GM13976 (cell line): ENCODE data around the gene EPHX1.
A peak's percentile ranks its signal among the peaks of the same experiment; 100 is the strongest.

Experiments
- DNase-seq: peaks from one replicate; pipeline ENCODE4 v3.0.0; 2012; ENCODE audit warnings: low spot score
- in situ Hi-C: fragments of 300-500 bp; cut with MboI; formaldehyde crosslinking; loops from one replicate; pipeline ENCODE4 v1.12.0; 2022; ENCODE audit warnings: low sequenced_read_pairs, mixed read lengths, inconsistent platforms; ENCODE audit not compliant: unreplicated experiment
- TF ChIP-seq, protein P1 (sequence below): IDR thresholded peaks from 2 replicates; pipeline ENCODE4 v1.5.1; 2012; ENCODE audit warnings: borderline replicate concordance, mild to moderate bottlenecking; ENCODE audit not compliant: insufficient read depth; ENCODE audit errors: extremely low read depth, missing control alignments, control extremely low read depth

The EPHX1 gene

DNA sequence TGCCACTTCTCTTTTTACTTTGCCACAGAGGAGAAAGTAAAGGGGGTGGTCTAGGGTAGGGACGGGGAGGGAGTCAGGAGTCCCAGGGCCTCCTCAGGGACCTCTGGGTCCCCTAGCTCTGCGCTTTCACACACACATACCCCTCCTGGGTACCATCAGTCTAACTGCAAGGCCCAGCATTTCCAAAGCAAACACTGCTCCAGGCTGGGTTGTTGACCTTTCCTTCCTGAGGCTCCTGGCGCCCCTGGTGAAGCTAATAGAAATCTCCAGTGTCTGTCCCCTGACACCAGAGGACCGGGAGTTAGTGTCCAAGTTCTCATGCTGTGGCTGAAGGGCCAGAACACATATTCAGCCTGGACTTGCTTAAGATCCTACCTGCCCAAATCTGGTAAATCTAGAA is 68.4 kb downstream of the EPHX1 start:
- TF ChIP-seq, protein P1, sequence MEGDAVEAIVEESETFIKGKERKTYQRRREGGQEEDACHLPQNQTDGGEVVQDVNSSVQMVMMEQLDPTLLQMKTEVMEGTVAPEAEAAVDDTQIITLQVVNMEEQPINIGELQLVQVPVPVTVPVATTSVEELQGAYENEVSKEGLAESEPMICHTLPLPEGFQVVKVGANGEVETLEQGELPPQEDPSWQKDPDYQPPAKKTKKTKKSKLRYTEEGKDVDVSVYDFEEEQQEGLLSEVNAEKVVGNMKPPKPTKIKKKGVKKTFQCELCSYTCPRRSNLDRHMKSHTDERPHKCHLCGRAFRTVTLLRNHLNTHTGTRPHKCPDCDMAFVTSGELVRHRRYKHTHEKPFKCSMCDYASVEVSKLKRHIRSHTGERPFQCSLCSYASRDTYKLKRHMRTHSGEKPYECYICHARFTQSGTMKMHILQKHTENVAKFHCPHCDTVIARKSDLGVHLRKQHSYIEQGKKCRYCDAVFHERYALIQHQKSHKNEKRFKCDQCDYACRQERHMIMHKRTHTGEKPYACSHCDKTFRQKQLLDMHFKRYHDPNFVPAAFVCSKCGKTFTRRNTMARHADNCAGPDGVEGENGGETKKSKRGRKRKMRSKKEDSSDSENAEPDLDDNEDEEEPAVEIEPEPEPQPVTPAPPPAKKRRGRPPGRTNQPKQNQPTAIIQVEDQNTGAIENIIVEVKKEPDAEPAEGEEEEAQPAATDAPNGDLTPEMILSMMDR = no peak
- in situ Hi-C loops = no loop called here
- DNase-seq = no peak

DNA sequence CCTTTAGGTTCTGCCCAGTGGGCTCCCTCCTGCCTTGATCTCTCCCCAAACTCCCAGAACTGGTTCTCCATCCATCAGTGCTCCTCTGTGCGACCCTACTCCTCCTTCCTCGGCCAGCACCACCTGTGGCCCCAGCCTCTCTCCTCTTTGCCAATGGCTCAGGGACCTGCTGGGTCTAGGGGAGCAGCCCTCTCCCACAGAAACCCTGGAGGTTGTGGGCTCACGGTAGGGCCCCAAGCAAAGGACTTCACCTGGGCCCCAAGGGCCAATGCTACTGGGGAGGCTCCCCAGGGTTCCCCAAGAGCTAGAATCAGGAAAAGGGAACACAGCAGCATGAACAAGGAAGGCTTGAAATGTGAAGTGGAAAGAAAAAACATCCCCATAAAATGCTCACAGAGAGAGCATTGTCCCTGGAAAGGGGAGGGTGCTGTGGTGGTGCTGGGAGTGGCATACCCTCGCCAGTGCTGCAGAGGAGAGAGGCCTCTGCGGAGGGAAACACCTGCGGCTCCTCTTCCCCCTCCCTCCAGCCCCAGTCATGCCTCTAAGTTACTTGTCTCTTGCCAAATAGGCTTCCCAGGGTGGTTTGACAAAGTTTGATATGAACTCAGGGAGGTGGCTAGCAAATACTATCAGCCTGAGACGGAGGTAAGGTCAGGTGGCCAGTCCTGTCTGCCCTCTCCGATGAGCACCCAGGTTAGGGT is 69.7 kb downstream of the EPHX1 start:
- TF ChIP-seq, protein P1 = no peak
- in situ Hi-C loops = no loop called here
- no peak for DNase-seq

DNA sequence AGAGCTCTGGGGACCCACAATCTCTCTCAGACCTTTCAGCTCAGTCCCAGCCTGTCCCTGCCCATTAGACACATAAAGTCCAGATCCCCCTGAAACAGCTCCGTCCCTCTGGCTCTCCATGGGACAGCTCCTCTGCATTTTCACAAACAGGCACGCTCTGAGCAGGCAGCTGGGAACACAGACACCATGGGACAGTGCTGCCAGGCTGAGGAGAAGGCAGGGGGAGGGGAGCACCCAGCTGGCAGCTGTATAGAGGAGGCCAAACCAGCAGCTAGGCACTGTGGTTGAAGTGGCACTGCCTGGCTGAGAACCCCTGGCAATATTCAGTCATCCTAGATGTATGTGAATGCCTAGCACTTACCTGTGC is 70.3 kb downstream of the EPHX1 start:
- DNase-seq = no peak
- TF ChIP-seq, protein P1 = no peak
- in situ Hi-C loops = no loop called here

DNA sequence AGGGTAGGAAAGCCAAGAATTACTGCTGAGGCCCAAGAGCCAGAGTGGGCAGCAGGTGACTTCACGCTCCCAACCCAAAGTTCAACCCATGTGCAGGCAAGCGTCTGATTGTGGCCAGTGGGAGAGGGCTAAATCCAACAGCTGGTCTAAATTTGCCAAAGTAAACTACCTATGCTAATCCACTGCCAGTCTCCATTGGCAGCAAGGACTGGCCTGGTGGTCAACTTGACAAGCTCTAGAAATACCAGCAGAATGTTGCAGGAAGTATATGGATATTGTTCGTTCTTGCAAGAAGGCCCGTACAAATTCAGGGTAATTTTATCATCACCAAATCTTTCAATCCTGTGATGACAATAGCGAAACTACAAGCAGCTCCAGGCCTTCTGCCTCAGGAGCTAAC is 70.7 kb downstream of the EPHX1 start:
- no peak for DNase-seq
- in situ Hi-C loops = no loop called here
- TF ChIP-seq, protein P1 = no peak

DNA sequence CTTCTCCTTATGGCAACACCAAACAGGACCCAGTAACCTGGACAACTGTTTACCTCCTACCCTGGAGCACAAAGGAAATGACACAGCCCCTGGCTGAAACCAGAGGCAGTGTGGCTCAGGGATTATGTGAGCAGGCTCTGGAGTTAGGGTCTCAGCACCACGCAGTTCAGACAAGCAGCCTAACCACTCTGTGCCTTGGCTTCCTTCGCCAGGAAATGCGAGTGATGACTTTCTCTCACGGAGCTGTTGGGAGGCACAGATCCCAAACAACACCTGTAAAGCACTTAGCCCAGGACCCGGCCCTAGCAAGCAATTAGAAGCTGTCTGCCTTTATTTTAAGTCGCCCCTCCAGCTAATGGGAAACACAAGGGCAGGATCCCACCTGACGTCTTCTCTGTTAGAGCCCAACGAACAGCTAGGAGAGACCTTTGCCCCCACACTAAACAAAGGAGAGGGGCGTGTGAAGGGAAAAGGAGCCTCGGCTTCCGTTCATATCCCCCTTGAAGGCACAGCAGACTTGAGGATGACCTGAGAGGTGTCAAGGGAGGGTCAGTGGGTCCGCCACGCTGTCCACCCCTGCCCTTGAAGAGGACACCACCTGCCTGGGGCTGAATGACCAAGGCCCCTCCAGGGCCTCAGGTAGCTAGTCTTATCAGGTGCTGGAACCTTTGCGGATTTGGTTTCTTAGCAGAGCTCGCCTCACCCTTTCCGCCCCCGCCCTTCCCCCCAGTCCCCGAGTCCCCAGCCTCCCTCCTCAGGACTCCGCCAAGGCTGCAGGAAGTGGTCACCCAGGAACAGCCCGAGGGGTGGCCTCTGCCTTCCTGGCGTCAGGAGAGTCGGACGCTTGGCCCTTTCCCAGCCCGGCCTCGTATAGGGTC is 71.4 kb downstream of the EPHX1 start:
- TF ChIP-seq, protein P1 = no peak
- DNase-seq = peak; percentile 64
- in situ Hi-C loops = no loop called here

DNA sequence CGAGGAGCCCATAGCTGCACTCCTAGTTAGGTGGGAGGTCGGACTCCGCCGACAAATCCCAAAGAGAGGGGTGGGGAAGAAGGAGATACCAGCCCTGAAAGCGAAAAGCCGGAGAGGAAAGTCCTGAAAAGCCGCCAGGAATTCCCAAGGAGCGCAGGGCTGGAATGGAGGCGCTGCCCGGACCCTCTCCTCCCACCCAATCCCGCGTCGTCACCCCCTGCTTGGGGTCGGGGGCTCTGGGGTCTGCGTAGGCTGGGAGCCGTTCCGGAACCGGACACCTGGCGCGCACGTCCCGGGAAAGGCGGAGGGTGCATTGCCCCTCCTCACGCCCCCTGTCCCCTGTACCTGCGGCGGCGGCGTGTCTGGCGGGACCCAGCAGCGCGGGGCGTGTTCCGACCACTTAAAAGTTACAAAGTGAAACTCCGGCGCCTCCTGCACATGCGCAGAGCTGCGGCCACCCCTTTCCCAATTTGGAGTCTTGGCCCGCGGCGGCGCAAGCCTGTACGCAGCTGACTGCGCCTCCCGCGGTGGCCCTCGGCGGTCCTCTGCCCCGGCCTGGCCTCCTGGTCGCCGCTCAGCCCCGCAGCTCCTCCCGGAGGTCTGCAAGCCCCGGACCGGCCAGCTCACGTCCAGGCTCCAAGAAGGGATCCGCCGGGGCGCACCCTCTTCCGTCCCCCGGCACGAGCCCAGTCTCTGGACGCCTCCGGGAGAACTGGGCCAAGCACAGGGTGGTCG is 72.2 kb downstream of the EPHX1 start, which contains the start of gene TMEM63A:
TSS of gene TMEM63A (minus strand) at position 422 of the 735 bp plus-strand sequence. CDS start 4,800 bp downstream, outside the sequence.
- DNase-seq = peak; percentile 97
- TF ChIP-seq, protein P1 = peak; percentile 30
- in situ Hi-C loops = no loop called here
